IPS DF 4.7 (cell line): ENCODE results near the gene CYP51A1.
"Not testable (repeated sequence)": the region's sequence is repeated elsewhere in the genome, so short reads cannot be mapped to it uniquely, and the experiment has no call there.

ENCODE experiments used
- DNase-seq: peaks from one replicate; pipeline ENCODE4 v3.0.0-alpha.2; 2013; ENCODE audit warnings: low spot score; ENCODE audit errors: extremely low read depth

CYP51A1 gene

GRCh38 chr7:92134271-92135051 lies at the start of gene CYP51A1:
Gene CYP51A1, minus strand, starts transcription at chr7:92134477. Its CDS starts 113 bp downstream, at chr7:92134364.
- peak; percentile 64 for DNase-seq

- DNase-seq, result peak; percentile 69
Observed at GRCh38 chr7:92178928-92179924, 44.9 kb upstream of the CYP51A1 start, which contains the start of gene LRRD1. Gene LRRD1, minus strand, starts transcription at chr7:92179142. Its CDS starts 13,940 bp downstream, at chr7:92165202.

GRCh38 chr7:92177362-92177761 lies 43.1 kb upstream of the CYP51A1 start:
- DNase-seq, result no peak

- DNase-seq, result not testable (repeated sequence)
Observed at GRCh38 chr7:92169529-92169928, 35.3 kb upstream of the CYP51A1 start.

- no peak for DNase-seq
Observed at GRCh38 chr7:92161271-92161670, 27.0 kb upstream of the CYP51A1 start.

GRCh38 chr7:92158660-92159575 lies 24.6 kb upstream of the CYP51A1 start:
- no peak for DNase-seq

- no peak for DNase-seq
Observed at GRCh38 chr7:92156990-92157389, 22.7 kb upstream of the CYP51A1 start.

- no peak for DNase-seq
Observed at GRCh38 chr7:92155108-92155739, 20.9 kb upstream of the CYP51A1 start.

- no peak for DNase-seq
Observed at GRCh38 chr7:92150450-92151017, 16.3 kb upstream of the CYP51A1 start.

GRCh38 chr7:92149736-92150239 lies 15.5 kb upstream of the CYP51A1 start:
- DNase-seq, result no peak

GRCh38 chr7:92143192-92143880 lies 9.1 kb upstream of the CYP51A1 start:
- DNase-seq, result not testable (repeated sequence)

- not testable (repeated sequence) for DNase-seq
Observed at GRCh38 chr7:92142791-92143190, 8.5 kb upstream of the CYP51A1 start.

- no peak for DNase-seq
Observed at GRCh38 chr7:92141161-92141560, 6.9 kb upstream of the CYP51A1 start.

GRCh38 chr7:92137557-92137956 lies 3.3 kb upstream of the CYP51A1 start:
- no peak for DNase-seq

- DNase-seq, result no peak
Observed at GRCh38 chr7:92135052-92135889, 994 bp upstream of the CYP51A1 start.

- peak; percentile 44 for DNase-seq
Observed at GRCh38 chr7:92133737-92134270, 473 bp downstream of the CYP51A1 start.

GRCh38 chr7:92133133-92133736 lies 1.0 kb downstream of the CYP51A1 start:
- DNase-seq, result no peak
